Midbrain (tissue), 1 donor: Measurements from ENCODE around the gene AATF.

Experiments used
- DNase-seq: peaks from one replicate; lab custom pipeline; 2025; lab: John Stamatoyannopoulos, UW

AATF gene

GRCh38 chr17:36980280-36980761, 31.6 kb downstream of the AATF start:
- DNase-seq = no peak

DNA sequence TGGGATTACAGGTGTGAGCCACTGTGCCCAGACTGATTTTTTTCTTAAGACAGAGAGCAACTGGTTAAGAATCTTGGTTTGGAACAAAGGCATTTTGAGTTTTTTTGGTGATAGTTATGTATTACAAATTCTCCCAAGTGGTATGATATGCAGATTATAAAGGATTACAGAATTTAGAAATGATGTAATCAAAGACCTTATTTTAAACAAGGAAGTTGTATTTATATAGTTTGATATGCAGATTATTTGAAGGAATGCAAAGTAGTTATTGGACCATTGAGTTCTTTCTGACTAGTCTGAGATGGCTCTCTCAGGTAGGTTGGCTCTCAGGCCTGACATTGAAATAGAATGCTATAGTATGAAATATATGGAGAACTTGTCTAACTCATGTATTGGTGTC, 34.9 kb downstream of the AATF start:
- no peak for DNase-seq

DNA sequence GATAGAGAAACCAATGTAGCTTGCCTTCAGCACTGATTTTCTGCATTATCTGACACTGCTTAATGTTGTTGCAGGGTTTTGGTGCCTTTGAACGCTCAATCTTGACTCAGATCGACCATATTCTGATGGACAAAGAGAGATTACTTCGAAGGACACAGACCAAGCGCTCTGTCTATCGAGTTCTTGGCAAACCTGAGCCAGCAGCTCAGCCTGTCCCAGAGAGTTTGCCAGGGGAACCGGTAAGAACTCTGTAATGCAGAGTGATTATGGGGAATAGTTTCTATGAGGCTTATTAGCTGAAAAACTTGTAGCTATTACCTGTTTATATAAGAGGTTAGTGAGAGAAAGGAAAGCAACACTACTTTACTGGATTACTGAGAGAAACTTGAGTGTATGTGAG, 40.4 kb downstream of the AATF start:
- DNase-seq = no peak

DNA sequence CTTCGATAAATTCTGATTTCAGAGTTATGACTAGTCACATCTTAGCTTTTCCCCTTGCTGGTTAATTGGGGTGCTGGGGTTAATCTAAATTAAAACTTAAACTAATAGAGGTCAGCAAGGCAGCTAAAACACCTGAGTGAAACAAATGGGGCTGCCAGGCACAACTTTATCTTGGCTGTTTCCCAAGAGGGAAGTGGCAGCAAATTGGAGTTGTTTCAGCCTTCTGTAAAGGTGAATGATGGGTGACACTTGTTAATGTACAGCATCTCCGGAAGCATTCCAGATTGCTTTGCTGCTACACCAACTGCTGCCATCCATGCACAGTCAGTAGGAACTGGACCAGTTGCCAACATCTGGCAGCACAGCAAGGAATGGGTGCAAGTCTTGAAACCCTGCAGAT, 43.9 kb downstream of the AATF start:
- DNase-seq = no peak

GRCh38 chr17:36993227-36993626, 44.5 kb downstream of the AATF start:
- no peak for DNase-seq

GRCh38 chr17:36994438-36994837, 45.7 kb downstream of the AATF start:
- DNase-seq = no peak

DNA sequence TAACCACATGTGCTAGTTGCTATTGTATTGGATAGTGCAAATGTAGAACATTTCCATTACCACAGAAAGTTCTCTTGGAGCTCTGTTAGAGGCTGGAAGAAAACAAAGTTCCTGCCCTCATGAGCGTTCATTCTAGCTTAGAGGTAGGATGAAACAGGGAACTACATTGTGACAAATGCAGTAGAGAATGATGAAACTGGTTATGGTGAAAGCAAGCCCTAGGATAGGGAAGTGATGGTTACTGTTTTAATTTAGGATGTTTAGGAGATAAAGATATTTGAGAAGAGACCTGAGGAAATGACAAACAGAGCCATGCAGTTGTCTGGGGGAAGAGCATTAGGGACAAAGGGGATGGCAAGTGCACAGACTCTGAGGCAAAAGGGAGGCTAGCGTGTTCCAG, 50.7 kb downstream of the AATF start:
- DNase-seq = no peak

GRCh38 chr17:37016780-37017179, 68.0 kb downstream of the AATF start:
- DNase-seq = no peak

DNA sequence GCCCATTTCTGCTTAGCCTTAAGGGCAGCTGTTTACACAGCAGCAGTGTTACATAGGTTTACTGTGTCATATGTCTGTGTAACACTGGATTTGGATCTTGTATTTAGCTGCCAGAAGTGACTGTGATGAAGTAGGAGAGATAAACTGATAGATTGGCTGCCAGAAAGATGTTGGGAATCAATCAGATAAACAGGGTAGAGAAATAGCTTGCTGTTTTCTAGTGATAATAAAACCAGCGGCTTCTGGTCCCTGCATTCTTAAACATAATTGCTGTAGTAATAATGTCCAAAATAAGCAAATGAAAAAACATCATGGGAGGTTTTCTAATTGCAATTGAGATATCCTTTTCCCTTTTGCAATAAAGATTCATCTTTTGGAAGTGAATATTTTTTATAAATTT, 68.7 kb downstream of the AATF start:
- DNase-seq = no peak

DNA sequence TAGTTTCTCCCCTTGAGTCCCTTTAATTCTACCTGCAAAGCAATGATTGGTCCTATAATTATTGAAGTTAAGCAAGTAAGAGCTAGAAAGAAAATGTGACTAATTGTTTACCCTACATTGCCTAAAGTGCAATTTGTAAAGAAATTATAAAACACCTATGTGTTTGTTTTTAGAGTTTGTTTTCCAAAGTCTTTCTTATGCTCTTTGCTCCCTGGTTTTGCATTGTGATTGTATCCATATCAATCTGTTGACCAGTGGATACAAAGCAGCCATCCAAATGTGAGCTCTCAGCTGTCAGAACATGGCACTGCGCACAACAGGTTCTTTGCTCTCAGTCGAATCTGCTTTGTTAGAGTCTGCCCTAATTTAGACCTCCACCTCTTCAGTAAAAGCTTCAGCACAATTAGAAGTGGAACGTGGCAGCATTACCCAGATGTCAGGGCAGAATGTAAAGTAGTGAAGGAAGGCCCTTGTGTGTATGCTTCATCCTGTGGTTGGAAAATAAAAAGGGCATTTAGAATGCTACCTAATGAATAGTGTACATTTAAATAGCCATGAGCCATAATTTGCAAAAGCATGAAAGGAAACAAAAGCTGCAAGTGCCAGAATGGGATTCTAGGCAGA, 70.5 kb downstream of the AATF start:
- no peak for DNase-seq

DNA sequence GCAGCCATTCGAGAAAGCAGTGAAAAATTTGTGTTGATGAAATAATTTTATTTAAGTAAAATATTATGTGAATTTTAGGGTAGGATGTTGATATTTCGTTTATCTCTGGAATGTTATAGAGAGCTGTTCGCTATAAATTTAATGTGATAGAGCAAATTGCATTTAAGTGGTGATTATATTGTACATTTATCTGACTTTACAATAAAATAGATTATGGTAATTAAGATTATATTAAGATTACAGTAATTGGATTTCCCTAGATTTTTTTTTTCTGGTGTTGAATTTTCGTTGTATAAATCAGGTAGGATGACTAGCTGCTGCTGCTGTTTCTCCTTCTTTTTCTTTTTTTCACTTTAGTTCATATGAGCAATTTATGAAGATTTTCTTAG, 71.0 kb downstream of the AATF start:
- no peak for DNase-seq

DNA sequence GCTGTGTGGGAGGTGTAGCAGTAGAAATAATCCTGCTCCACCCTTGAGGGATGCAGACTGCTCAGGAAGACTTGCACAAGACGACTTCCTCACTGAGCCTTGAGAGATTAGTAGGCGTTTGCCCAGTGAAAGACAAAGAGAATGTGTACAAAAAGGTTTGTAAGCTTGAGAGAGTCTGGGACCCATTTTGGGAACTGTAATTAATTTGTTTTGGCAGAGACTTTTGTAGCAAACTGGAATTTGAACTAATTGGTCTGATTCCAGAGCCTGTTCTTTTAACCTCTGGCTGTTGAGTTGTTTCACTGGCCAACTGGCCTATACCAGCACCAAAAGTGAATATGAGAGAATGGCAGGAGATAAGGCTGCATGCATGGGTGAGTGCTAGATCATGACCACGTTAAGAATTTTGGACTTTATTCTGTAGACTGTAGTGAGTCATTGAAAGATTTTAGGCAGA, 75.5 kb downstream of the AATF start:
- DNase-seq = no peak

DNA sequence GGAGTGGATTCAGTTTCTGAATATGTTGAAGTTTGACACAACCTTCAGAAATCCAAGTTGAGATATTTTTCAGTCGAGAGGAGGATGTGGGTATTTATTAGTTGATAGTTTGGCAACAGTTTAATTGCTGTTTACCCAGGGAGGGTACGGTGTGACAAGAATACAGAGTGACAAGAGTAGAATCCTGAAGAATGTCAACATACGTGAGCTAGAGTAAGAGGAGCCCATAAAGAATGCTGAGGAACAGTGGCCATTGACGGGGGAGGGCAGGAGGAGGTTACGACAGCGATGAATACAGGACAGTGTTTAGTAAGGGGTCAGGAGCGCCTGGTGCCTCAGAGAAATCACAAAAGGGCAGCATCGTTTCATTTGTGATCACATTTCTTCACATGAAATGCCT, 76.5 kb downstream of the AATF start:
- DNase-seq = no peak

- DNase-seq = no peak
Measured at GRCh38 chr17:37025847-37026530, 77.2 kb downstream of the AATF start.

DNA sequence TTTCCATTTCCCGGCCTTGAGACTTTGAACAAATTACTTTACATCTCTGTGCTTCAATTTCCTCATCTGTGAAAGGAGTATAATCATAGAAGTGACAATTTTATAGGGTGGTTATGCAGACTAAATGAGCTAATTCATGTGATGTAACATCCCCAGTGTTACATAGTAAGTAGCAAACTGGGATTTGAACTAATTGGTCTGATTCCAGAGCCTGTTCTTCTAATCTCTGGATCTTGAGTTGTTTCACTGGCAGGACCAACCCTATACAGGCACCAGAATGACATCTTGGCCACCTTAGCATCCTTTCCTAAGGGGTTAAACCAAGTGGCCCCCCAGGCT, 77.7 kb downstream of the AATF start:
- no peak for DNase-seq

GRCh38 chr17:37028040-37028439, 79.3 kb downstream of the AATF start:
- no peak for DNase-seq

DNA sequence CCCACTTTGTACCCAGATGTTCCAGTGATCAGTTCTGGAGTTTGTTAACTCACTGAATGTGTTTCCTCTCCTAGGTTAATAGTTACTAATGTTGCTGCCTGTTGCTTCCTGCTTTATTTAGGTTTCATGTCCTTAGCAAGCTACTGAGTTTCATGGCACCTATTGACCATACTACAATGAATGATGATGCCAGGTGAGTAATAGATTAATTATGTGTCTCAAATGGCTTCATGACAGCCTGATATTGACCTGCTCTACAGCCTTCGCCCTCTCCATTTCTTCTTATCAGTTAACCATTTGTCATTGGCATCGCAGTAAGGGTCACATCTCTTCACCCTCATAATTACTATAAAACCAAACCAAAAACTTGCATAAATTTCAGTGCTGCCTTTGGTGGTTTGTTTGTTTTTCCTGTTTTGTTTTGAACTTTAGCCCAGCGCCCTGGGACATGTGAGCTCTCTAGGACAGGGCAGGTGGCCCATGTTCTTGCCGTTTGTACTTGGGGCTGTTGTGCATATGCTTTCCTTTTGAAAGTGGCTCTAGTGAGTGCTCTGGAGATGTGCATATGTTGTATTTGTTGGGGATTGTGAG, 82.8 kb downstream of the AATF start:
- no peak for DNase-seq

DNA sequence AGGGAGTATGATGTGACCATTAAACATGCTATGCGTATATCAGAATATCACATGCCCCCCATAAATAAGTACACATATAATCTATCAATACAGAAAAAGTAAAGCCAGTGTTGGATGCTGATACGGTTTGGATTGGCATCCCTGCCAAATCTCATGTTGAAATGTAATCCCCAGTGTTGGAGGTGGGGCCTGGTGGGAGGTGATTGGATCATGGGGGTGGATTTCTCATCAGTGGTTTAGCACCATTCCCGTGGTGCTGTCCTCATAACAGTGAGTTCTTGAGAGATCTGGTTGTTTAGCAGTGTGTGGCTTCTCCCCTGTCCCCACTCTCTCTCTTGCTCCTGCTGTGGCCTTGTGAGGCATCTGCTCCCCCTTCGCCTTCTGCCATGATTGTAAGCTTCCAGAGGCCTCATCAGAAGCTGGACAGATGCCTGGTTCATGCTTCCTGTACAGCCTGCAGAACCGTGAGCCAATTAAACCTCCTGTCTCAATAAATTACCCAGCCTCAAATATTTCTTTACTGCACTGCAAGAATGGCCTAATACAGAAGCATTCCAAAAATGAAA, 88.9 kb downstream of the AATF start:
- DNase-seq = no peak

DNA sequence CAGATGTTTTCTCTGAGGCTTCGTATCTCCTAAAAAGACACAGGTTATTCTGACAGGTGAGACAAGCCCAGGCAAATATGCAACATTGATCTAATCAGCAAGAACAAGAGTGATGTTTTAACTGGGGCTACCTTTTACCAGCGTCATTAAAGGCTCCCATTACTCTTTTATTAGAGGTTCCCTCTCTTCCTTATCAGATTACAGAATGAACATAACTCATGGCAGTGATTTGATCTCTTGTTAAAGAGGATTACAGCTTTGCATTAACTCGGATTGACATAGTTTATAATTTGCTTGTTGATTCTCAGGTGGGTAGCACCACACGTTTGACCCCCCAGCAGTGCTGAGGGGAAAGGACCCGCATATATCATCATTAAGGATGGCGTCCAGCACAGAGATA, 90.5 kb downstream of the AATF start:
- no peak for DNase-seq

DNA sequence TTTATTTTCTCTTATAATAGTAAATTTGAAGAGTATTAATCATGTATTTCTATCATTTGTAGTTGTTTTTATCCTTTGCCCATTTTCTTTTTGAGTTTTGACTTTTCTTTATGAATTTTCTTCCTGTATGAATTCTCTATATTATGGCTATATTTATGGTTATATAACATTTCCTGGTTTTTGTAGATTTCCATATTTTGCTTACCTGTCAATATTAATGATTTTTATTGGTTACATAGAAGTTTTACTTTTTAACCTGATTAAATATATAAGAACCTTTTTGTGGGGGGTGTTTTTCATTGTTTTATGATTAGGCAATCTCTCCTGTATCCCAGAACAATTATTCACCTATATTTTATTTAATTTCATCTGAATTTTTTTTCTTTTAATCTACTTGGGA, 93.2 kb downstream of the AATF start:
- no peak for DNase-seq

DNA sequence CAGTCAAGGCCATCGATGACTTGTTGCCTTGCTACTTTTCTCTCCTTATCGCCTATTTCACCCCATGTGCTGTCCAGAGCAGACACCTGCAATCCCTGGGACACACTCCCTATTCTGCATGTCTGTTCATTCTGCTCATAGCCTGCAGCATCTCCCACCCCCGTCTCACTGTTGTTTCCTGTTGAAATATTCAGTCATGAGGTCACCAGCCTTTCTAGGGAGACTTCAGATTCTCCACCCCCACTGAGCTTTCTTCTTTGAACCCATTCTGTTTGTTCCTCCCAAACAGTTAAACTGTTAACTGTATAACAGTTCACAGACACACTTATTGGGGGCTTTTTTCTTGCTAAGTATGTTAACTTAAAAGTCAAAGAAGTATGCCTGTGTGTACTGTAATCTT, 94.4 kb downstream of the AATF start:
- no peak for DNase-seq

DNA sequence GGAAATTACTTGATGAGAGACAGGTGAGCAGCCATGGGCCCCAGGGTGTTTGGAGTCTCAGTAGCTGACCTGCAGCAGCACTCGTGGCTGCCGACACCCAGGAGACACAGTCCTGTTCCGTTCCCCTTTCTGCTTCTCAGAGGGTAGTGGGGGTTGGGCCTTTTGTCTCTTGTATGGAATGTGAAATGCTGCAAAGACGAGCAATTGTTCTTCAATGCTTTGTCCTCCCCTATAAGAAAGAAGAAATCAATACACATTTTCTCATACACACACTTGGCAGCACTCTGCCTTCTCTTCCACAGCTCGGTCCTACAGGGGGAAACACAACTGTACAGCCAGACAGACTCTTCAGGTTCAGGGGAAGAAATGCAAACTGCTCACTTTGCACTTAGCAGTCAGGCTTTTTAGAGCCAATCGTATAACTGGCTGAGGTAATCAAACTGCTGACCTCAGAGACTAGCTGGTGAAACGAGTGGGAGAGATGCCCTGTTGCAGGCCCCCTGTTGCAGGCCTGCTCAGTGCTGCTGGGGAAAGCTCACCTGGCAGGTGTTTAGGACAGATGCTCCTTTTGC, 96.7 kb downstream of the AATF start:
- no peak for DNase-seq

DNA sequence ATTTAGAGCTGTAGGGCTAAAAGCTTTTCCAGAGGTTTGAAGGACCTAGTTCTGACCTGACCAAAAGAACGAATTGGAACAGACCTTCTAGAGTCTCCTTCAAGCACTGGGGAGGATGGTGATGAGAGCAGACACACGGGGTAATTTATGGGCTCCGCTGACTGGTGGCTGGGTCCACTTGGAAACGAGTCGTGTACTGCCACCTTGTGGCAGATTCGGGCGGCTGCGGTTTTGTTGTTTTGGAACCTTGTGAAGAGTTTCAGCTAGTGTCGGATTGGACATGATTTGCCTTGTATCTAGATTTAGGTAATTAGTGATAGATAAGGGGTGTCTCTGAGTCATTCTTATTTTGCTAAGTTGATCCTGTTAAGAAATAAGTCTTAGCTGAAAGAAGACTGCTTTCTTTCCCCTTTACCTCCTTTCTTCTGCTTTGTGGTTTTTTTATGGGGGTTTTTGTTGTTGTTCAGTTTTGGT, 98.9 kb downstream of the AATF start:
- DNase-seq = peak; percentile 90
